PC-3 (cell line): ENCODE results near the gene KIF14. TPM values are rescaled to one million over a fixed set of nuclear protein-coding genes. Genes with fewer than 3 reads are reported as not detected.

Source experiments
- ATAC-seq: fragments of 200-7000 bp; cut with Tn5 transposase; 2 replicates; pipeline ENCODE4 v1.9.1; 2020; ENCODE audit warnings: mild to moderate bottlenecking, moderate library complexity
- BruUV-seq: library from RNA; stranded (reverse); fragments of 400-500 nt; replicated peaks from 2 replicates; lab custom pipeline; 2021; lab: Mats Ljungman, UMichigan
- CTCF ChIA-PET: fragments of 300-600 bp; sonication (Branson Sonifier 250); formaldehyde crosslinking; loops from one replicate; lab custom pipeline; 2022; ENCODE audit warnings: antibody characterized with exemption; lab: Charles Lee
- POLR2A ChIA-PET: fragments of 300-600 bp; sonication (Branson Sonifier 250); formaldehyde crosslinking; loops from one replicate; lab custom pipeline; 2022; ENCODE audit warnings: antibody characterized with exemption; ENCODE audit not compliant: unreplicated experiment; lab: Charles Lee
- DNase-seq: peaks from one replicate; pipeline ENCODE4 v3.0.0-alpha.2; 2015
- H2AFZ ChIP-seq: fragments of 300-600 bp; sonication (generic); 2 replicates; pipeline ENCODE4 v1.6.0; 2016; ENCODE audit warnings: antibody characterized with exemption, low read length
- H3F3A ChIP-seq: fragments of 300-600 bp; sonication (generic); one replicate; pipeline ENCODE4 v1.6.0; 2017; ENCODE audit warnings: antibody characterized with exemption, low read length, control low read depth, mild to moderate bottlenecking; ENCODE audit not compliant: unreplicated experiment
- H3K27ac ChIP-seq: fragments of 300-600 bp; sonication (generic); 2 replicates; pipeline ENCODE4 v1.5.1; 2016; ENCODE audit warnings: mild to moderate bottlenecking, low read length
- H3K27me3 ChIP-seq: fragments of 300-600 bp; sonication (generic); 2 replicates; pipeline ENCODE4 v1.6.1; 2016; ENCODE audit warnings: low read length, mixed read lengths
- H3K36me3 ChIP-seq: fragments of 300-600 bp; sonication (generic); 2 replicates; pipeline ENCODE4 v1.6.1; 2016; ENCODE audit warnings: low read depth, mixed run types, low read length, mixed read lengths
- H3K4me1 ChIP-seq: fragments of 300-600 bp; sonication (generic); 2 replicates; pipeline ENCODE4 v1.5.1; 2016; ENCODE audit warnings: low read length; ENCODE audit not compliant: insufficient read depth
- H3K4me2 ChIP-seq: fragments of 300-600 bp; sonication (generic); 2 replicates; pipeline ENCODE4 v1.6.0; 2016; ENCODE audit warnings: low read length
- H3K4me3 ChIP-seq: fragments of 300-600 bp; sonication (generic); 2 replicates; pipeline ENCODE4 v1.5.1; 2016; ENCODE audit warnings: mild to moderate bottlenecking, low read length, mixed read lengths
- H3K79me2 ChIP-seq: fragments of 300-600 bp; sonication (generic); 2 replicates; pipeline ENCODE4 v1.6.1; 2017; ENCODE audit warnings: low read length, mixed read lengths
- H3K9ac ChIP-seq: fragments of 300-600 bp; sonication (generic); 2 replicates; pipeline ENCODE4 v1.6.0; 2016; ENCODE audit warnings: mild to moderate bottlenecking, low read length
- H3K9me2 ChIP-seq: fragments of 300-600 bp; sonication (generic); replicated peaks from 2 replicates; pipeline ENCODE4 v1.6.1; 2016; ENCODE audit warnings: mixed run types, low read length, mixed read lengths
- H3K9me3 ChIP-seq: fragments of 300-600 bp; sonication (generic); 2 replicates; pipeline ENCODE4 v1.6.1; 2016; ENCODE audit warnings: low read length, mixed read lengths
- H4K20me1 ChIP-seq: fragments of 300-600 bp; sonication (generic); 2 replicates; pipeline ENCODE4 v1.6.1; 2016; ENCODE audit warnings: low read length, mixed read lengths
- CTCF ChIP-seq: fragments of 300-600 bp; sonication (generic); conservative IDR thresholded peaks from 2 replicates; pipeline ENCODE4 v1.5.1; 2017; ENCODE audit warnings: antibody characterized with exemption, low read depth, mild to moderate bottlenecking, low read length
- EZH2 ChIP-seq: fragments of 300-600 bp; sonication (generic); IDR thresholded peaks from one replicate; pipeline ENCODE4 v1.6.1; 2017; ENCODE audit warnings: antibody characterized with exemption, mild to moderate bottlenecking, low read length; ENCODE audit not compliant: unreplicated experiment
- EZH2phosphoT487 ChIP-seq: fragments of 300-600 bp; sonication (generic); IDR thresholded peaks from 2 replicates; pipeline ENCODE4 v1.6.1; 2018; ENCODE audit warnings: mild to moderate bottlenecking, antibody characterized with exemption, low read length, borderline replicate concordance
- intact Hi-C: fragments of 100-400 bp; cut with micrococcal nuclease; formaldehyde crosslinking; loops from 2 replicates; pipeline ENCODE4 v1.9.0; 2023
- total RNA-seq: library from RNA; depleted of rRNA; stranded (reverse); fragments of >200 nt; gene quantifications from 2 replicates; pipeline ENCODE4 v1.2.3, GENCODE V29; 2014

The KIF14 gene
- total RNA-seq, 1 experiment from 2014 or later, result 23.6 TPM

GRCh38 chr1:200624679-200625335 lies 4.3 kb upstream of the KIF14 start:
- Histone ChIP-seq H3K9ac (no peak overlapping the region), H3K4me2 (no peak overlapping the region), H3K4me1 (peaks cover 5% of the 10 kb centered on the region), H3K9me2 (no peaks in the 10 kb centered on the region), H3F3A (no peaks in the 10 kb centered on the region), H3K4me3 (no peak overlapping the region), H3K27me3 (no peaks in the 10 kb centered on the region), H3K27ac (no peak overlapping the region), H3K79me2 (peaks cover 7% of the 10 kb centered on the region), H4K20me1 (no peaks in the 10 kb centered on the region), H3K9me3 (no peaks in the 10 kb centered on the region), H3K36me3 (no peaks in the 10 kb centered on the region), H2AFZ (no peak overlapping the region)
- intact Hi-C loops, result loop anchor here (5.0 kb wide), 2 partner anchors 417 to 487 kb away; partner anchors contain the start of gene CACNA1S
- POLR2A ChIA-PET, result no interaction called here
- TF ChIP-seq EZH2phosphoT487 (no peak), CTCF (no peak), EZH2 (no peak)
- CTCF ChIA-PET, result interaction anchor here (0.6 kb wide), 1 partner anchor 314 kb away, joined by 4 read pairs; no protein-coding TSS in a partner anchor
- no peak for ATAC-seq
- no peak for DNase-seq
- BruUV-seq, result no TSS peak

- ATAC-seq, result no peak
- Histone ChIP-seq H4K20me1 (no peaks in the 10 kb centered on the region), H3K79me2 (peaks cover 42% of the 10 kb centered on the region), H3K27ac (peak overlapping the region; percentile 74), H3K27me3 (no peaks in the 10 kb centered on the region), H3K4me2 (peak overlapping the region; percentile 85), H3K4me3 (peak overlapping the region; percentile 82), H2AFZ (peak overlapping the region; percentile 86), H3F3A (no peaks in the 10 kb centered on the region), H3K9me2 (no peaks in the 10 kb centered on the region), H3K9ac (peak overlapping the region; percentile 88), H3K9me3 (no peaks in the 10 kb centered on the region), H3K36me3 (peaks cover 29% of the 10 kb centered on the region), H3K4me1 (peaks cover 9% of the 10 kb centered on the region)
- intact Hi-C loops, result loop anchor here (1.0 to 5.0 kb wide), 5 partner anchors 49 to 492 kb away; partner anchors contain the start of genes CACNA1S and DDX59
- peak; percentile 28 for DNase-seq
- TF ChIP-seq CTCF, result no peak
- no peak for TF ChIP-seq EZH2phosphoT487
- no peak for TF ChIP-seq EZH2
- BruUV-seq, result no TSS peak
- POLR2A ChIA-PET, result interaction anchor here (0.5 to 1.0 kb wide), 2 partner anchors 259 to 277 kb away, joined by 4 to 14 read pairs; no protein-coding TSS in a partner anchor
- CTCF ChIA-PET, result interaction anchor here (1.0 kb wide), 1 partner anchor 61 kb away, joined by 3 read pairs; no protein-coding TSS in a partner anchor
Observed at GRCh38 chr1:200619894-200620272, 668 bp downstream of the KIF14 start.

- CTCF ChIA-PET, result interaction anchor here (0.6 to 0.7 kb wide), 2 partner anchors 11 to 104 kb away, joined by 4 read pairs; no protein-coding TSS in a partner anchor
- Histone ChIP-seq H3K9ac (no peak overlapping the region), H3K9me3 (no peaks in the 10 kb centered on the region), H3K9me2 (no peaks in the 10 kb centered on the region), H3K27me3 (no peaks in the 10 kb centered on the region), H3K36me3 (peaks cover 58% of the 10 kb centered on the region), H3K4me3 (no peak overlapping the region), H3K4me1 (no peaks in the 10 kb centered on the region), H3K79me2 (0 out of 2 replicates have a peak, but pooled peaks cover 7% of the 10 kb centered on the region), H3F3A (no peaks in the 10 kb centered on the region), H3K4me2 (no peak overlapping the region), H4K20me1 (no peaks in the 10 kb centered on the region), H2AFZ (no peak overlapping the region), H3K27ac (no peak overlapping the region)
- intact Hi-C loops, result no loop called here
- BruUV-seq, result no TSS peak
- POLR2A ChIA-PET, result interaction anchor here (0.6 kb wide), 1 partner anchor 167 kb away, joined by 7 read pairs; no protein-coding TSS in a partner anchor
- no peak for DNase-seq
- TF ChIP-seq EZH2 (no peak), CTCF (no peak), EZH2phosphoT487 (no peak)
- ATAC-seq, result peak; percentile 29
Observed at GRCh38 chr1:200610846-200611245, 9.7 kb downstream of the KIF14 start.
